Measurements from ENCODE around the gene ZNF853. TPM values are rescaled to one million over a fixed set of nuclear protein-coding genes. Genes with fewer than 3 reads are reported as not detected.
"Not testable (repeated sequence)": the region's sequence is repeated elsewhere in the genome, so short reads cannot be mapped to it uniquely, and the experiment has no call there.

The ZNF853 gene
- total RNA-seq, 2 donors from 2014 or later, result 16.5 to 17.2 TPM

- TF ChIP-seq POLR2AphosphoS5 (IDR thresholded peaks at IDR 0.05) (no peak), CTCF (IDR thresholded peaks at IDR 0.05) (no peak), POLR2A (IDR thresholded peaks at IDR 0.05) (no peak)
- Histone ChIP-seq H3K27ac (no peak overlapping the region), H3K4me1 (replicated peaks) (no peaks in the 10 kb centered on the region), H3K36me3 (peaks cover 0 to 4% of the 10 kb centered on the region in 2 donors), H3K4me3 (peak overlapping the region in 1 of 2 donors; percentile 60), H3K9me3 (no peaks in the 10 kb centered on the region), H3K27me3 (replicated peaks; ENCODE audit: insufficient read depth) (no peaks in the 10 kb centered on the region)
- WGBS, result 76% methylated on average over 14 of the region's 14 CpGs
- intact Hi-C loops (cut with DNase I), result no loop called here
- no peak for DNase-seq (ENCODE audit: low spot score)
These were observed 39.2 kb upstream of the ZNF853 start for GRCh38 chr7:6576024-6576866.

GRCh38 chr7:6576867-6577368, 38.5 kb upstream of the ZNF853 start:
- intact Hi-C loops (cut with DNase I); DNase-seq (ENCODE audit: low spot score); H3K9me3 ChIP-seq; H3K4me1 ChIP-seq (replicated peaks); H3K27me3 ChIP-seq (replicated peaks; ENCODE audit: insufficient read depth); H3K36me3 ChIP-seq: not testable (repeated sequence)
- Histone ChIP-seq H3K4me3 (peak overlapping the region; percentile 60 to 61), H3K27ac (peak overlapping the region; percentile 90 to 96)
- WGBS, result 5% methylated on average over 14 of the region's 14 CpGs

- WGBS, result 12% methylated on average over 50 of the region's 51 CpGs
- Histone ChIP-seq H3K4me3 (peak within 1 kb of the TSS; percentile 60 to 61), H3K27me3 (replicated peaks; ENCODE audit: insufficient read depth) (no peaks in the 10 kb centered on the region), H3K27ac (peak within 1 kb of the TSS; percentile 90 to 96), H3K9me3 (no peaks in the 10 kb centered on the region), H3K36me3 (peaks cover 0 to 12% of the 10 kb centered on the region in 2 donors), H3K4me1 (replicated peaks) (no peaks in the 10 kb centered on the region)
- intact Hi-C loops (cut with DNase I), result no loop called here
- DNase-seq (ENCODE audit: low spot score), result peak; percentile 70
- TF ChIP-seq POLR2AphosphoS5 (IDR thresholded peaks at IDR 0.05) (peak; percentile 93), CTCF (IDR thresholded peaks at IDR 0.05) (peak in 2 of 4 experiments; percentile 6 to 26), POLR2A (IDR thresholded peaks at IDR 0.05) (peak; percentile 75)
These were observed 37.9 kb upstream of the ZNF853 start, which contains the start of gene ZDHHC4 for GRCh38 chr7:6577369-6578113. Gene ZDHHC4, plus strand, starts transcription at chr7:6577454. Its CDS starts 3,108 bp downstream, at chr7:6580562.

GRCh38 chr7:6578114-6579084, 37.0 kb upstream of the ZNF853 start:
- H3K27me3 ChIP-seq (replicated peaks; ENCODE audit: insufficient read depth), result no peaks in the 10 kb centered on the region
- TF ChIP-seq POLR2AphosphoS5 (IDR thresholded peaks at IDR 0.05), result no peak
- TF ChIP-seq POLR2A (IDR thresholded peaks at IDR 0.05), result no peak
- TF ChIP-seq CTCF (IDR thresholded peaks at IDR 0.05), result no peak
- peak overlapping the region; percentile 60 to 61 for H3K4me3 ChIP-seq
- H3K4me1 ChIP-seq (replicated peaks), result no peaks in the 10 kb centered on the region
- 85% methylated on average over 18 of the region's 18 CpGs for WGBS
- no peak for DNase-seq (ENCODE audit: low spot score)
- intact Hi-C loops (cut with DNase I), result no loop called here
- H3K27ac ChIP-seq, result peak overlapping the region in 1 of 2 donors; percentile 90
- no peaks in the 10 kb centered on the region for H3K9me3 ChIP-seq
- H3K36me3 ChIP-seq, result peaks cover 0 to 17% of the 10 kb centered on the region in 2 donors

Data from prostate gland (tissue), 2 donors.